Psoas muscle (tissue), 8 donors: Measurements from ENCODE around the gene GMPR. TPM values are rescaled to one million over a fixed set of nuclear protein-coding genes. Genes with fewer than 3 reads are reported as not detected.

Experiments
- ATAC-seq, 4 donors: fragments of 200-7000 bp; cut with Tn5 transposase; one replicate each; pipeline ENCODE4 v1.9.1; 2020; ENCODE audit warnings: moderate library complexity in 3 of 4, mild to moderate bottlenecking in 2 of 4
- DNase-seq, 2 donors: peaks; one replicate each; pipeline ENCODE4 v3.0.0-alpha.2; 2020
- H3K27ac ChIP-seq: fragments of 200-600 bp; one replicate; pipeline ENCODE4 v1.8.0; 2022
- H3K27me3 ChIP-seq, 3 donors: fragments of 200-600 bp in 1 of 3; one replicate each; pipeline versions ENCODE4 v1.6.1 to v1.8.0; 2013 to 2022; ENCODE audit warnings: low read length in 2 of 3, mild to moderate bottlenecking in 2 of 3, moderate library complexity in 1 of 3; ENCODE audit not compliant: insufficient read depth in 3 of 3
- H3K36me3 ChIP-seq, 2 donors: fragments of 200-600 bp in 1 of 2; one replicate each; pipeline versions ENCODE4 v1.6.1 to v1.8.0; 2013 to 2022; ENCODE audit warnings: low read depth in 1 of 2, mild to moderate bottlenecking in 1 of 2, moderate library complexity in 1 of 2; ENCODE audit not compliant: insufficient read depth in 1 of 2
- H3K4me1 ChIP-seq: fragments of 200-600 bp; one replicate; pipeline ENCODE4 v1.8.0; 2022
- H3K4me3 ChIP-seq: fragments of 200-600 bp; one replicate; pipeline ENCODE4 v1.8.0; 2022; ENCODE audit warnings: mild to moderate bottlenecking
- H3K9me3 ChIP-seq: fragments of 200-600 bp; one replicate; pipeline ENCODE4 v1.8.0; 2022
- CTCF ChIP-seq: fragments of 200-600 bp; IDR thresholded peaks from one replicate; pipeline ENCODE4 v1.8.0; 2022; ENCODE audit warnings: antibody characterized with exemption
- WGBS, 3 donors: extraction: QIAGEN DNeasy Blood & Tissue Kit; methylation state at CpG; one replicate each; pipeline versions ENCODE4 v1.1.6 to v1.1.7; 2013; 5-methylcytosine and 5-hydroxymethylcytosine counted together
- intact Hi-C, 2 donors: fragments of 100-400 bp; cut with DNase I; formaldehyde crosslinking; loops; one replicate each; pipeline versions ENCODE4 v1.11.0 to v1.14.2; 2022
- long read RNA-seq, 2 donors: library from polyadenylated mRNA; unstranded; transcript quantifications; one replicate each; pipeline ENCODE4 v2.0.0, GENCODE V29; 2021
- polyA plus RNA-seq, 3 donors: library from polyadenylated mRNA; stranded (reverse); fragments of 200-250 nt; gene quantifications; one replicate each; pipeline ENCODE4 v1.2.3, GENCODE V29; 2013
- total RNA-seq, 4 donors: library from RNA; stranded (reverse); fragmentation: NEBNext Ultra II Directional in 2 of 4; extraction: Animal tissue kit (Norgen Biotek cat#: 25700) in 2 of 4; gene quantifications; one replicate each; pipeline versions ENCODE4 v1.2.1 to v1.2.4, GENCODE V29; 2021 to 2023
- donor health status: healthy with polysubstance abuse.
- donor health status: DM: no; HTN: no; CAD: no; lungs with moderate emphysema.
- donor health status: Bipolar disorder and iron deficiency.
- donor health status: healthy.
- donor health status: DM: yes; HTN: yes; CAD: no.
- donor health status: DM: no; HTN: no; CAD: no.
- donor health status: DM: no; HTN: no; CAD: no.
- donor health status: DM: yes; HTN: yes; CAD: no.

The GMPR gene
- total RNA-seq (100 to 1,000 TPM; 139 to 265 (median 189) TPM), polyA plus RNA-seq (100 to 1,000 TPM in 2 of 3 donors, 10 to 100 TPM in 1; 26.6 to 286 (median 235) TPM)
- long read RNA-seq, donor 1, transcript GMPR-201 (9 exons, 1,515 nt) = major isoform, 139 of 150 reads
- long read RNA-seq, donor 1, partial matches to known transcripts = 1 of 150 reads
- long read RNA-seq, donor 1, other reads (novel, unspliced or antisense) = 10 of 150 reads
- long read RNA-seq, donor 2, transcript GMPR-201 (9 exons, 1,515 nt) = major isoform, 344 of 474 reads
- long read RNA-seq, donor 2, partial matches to known transcripts = 30 of 474 reads
- long read RNA-seq, donor 2, other reads (novel, unspliced or antisense) = 98 of 474 reads

GRCh38 chr6:16238057-16238962 lies at the start of gene GMPR:
TSS of gene GMPR (plus strand) at chr6:16238587. CDS start at chr6:16238694, 107 bp downstream.
- Histone ChIP-seq H3K4me1 (peaks cover 51% of the 10 kb centered on the region), H3K4me3 (peak within 1 kb of the TSS; percentile 82), H3K9me3 (no peaks in the 10 kb centered on the region), H3K27me3 (no peaks in the 10 kb centered on the region), H3K27ac (peak within 1 kb of the TSS; percentile 93), H3K36me3 (no peaks in the 10 kb centered on the region)
- TF ChIP-seq CTCF = peak; percentile 14
- intact Hi-C loops = loop anchor here (2.0 kb wide), 2 partner anchors 40 to 84 kb away; no protein-coding TSS in a partner anchor
- WGBS, 3 donors = 6 to 10% (median 8%) methylated on average over 77 to 84 of the region's 84 CpGs
- peak; percentile 86 to 91 for DNase-seq
- peak; percentile 57 to 71 (median 61) for ATAC-seq

- Histone ChIP-seq H3K27ac (no peak overlapping the region), H3K4me1 (peaks cover 3% of the 10 kb centered on the region), H3K4me3 (no peak overlapping the region), H3K27me3 (no peaks in the 10 kb centered on the region), H3K36me3 (no peaks in the 10 kb centered on the region), H3K9me3 (no peaks in the 10 kb centered on the region)
- DNase-seq (no peak), ATAC-seq (no peak)
- TF ChIP-seq CTCF = no peak
- 70 to 80% (median 77%) methylated on average over 1 of the region's 1 CpG for WGBS, 3 donors
- intact Hi-C loops = no loop called here
These were observed 48.2 kb upstream of the GMPR start for GRCh38 chr6:16190214-16190613.

- H3K4me1 ChIP-seq = peaks cover 3% of the 10 kb centered on the region
- H3K9me3 ChIP-seq = no peaks in the 10 kb centered on the region
- WGBS, 3 donors = 88 to 94% (median 93%) methylated on average over 14 of the region's 14 CpGs
- H3K36me3 ChIP-seq = no peaks in the 10 kb centered on the region
- intact Hi-C loops = no loop called here
- H3K27me3 ChIP-seq = no peaks in the 10 kb centered on the region
- DNase-seq (no peak), ATAC-seq (no peak)
- no peak overlapping the region for H3K4me3 ChIP-seq
- TF ChIP-seq CTCF = no peak
- no peak overlapping the region for H3K27ac ChIP-seq
These were observed 42.0 kb upstream of the GMPR start for GRCh38 chr6:16196260-16196983.

GRCh38 chr6:16196984-16197546 lies 41.3 kb upstream of the GMPR start:
- no peaks in the 10 kb centered on the region for H3K27me3 ChIP-seq
- peaks cover 3% of the 10 kb centered on the region for H3K4me1 ChIP-seq
- intact Hi-C loops = no loop called here
- TF ChIP-seq CTCF = no peak
- 84 to 87% (median 85%) methylated on average over 18 to 19 of the region's 19 CpGs for WGBS, 3 donors
- H3K27ac ChIP-seq = no peak overlapping the region
- no peak overlapping the region for H3K4me3 ChIP-seq
- no peaks in the 10 kb centered on the region for H3K9me3 ChIP-seq
- H3K36me3 ChIP-seq = no peaks in the 10 kb centered on the region
- no peak for DNase-seq
- no peak for ATAC-seq
